Vagina (tissue), 2 donors: ENCODE data around the gene NDUFAF8. TPM values are rescaled to one million over a fixed set of nuclear protein-coding genes. Genes with fewer than 3 reads are reported as not detected.
A peak's percentile ranks its signal among the peaks of the same experiment; 100 is the strongest.

Experiments
- DNase-seq, 2 donors: peaks; one replicate each; pipeline ENCODE4 v3.0.0-alpha.2; 2017; ENCODE audit errors: extremely low spot score in 2 of 2
- H3K27ac ChIP-seq: fragments of 200-600 bp; sonication (generic); one replicate; pipeline ENCODE4 v1.5.1; 2019
- H3K27me3 ChIP-seq: fragments of 200-600 bp; sonication (generic); one replicate; pipeline ENCODE4 v1.5.1; 2019
- H3K36me3 ChIP-seq, 2 donors: fragments of 200-600 bp; sonication (generic); one replicate each; pipeline ENCODE4 v1.5.1; 2017 to 2019
- H3K4me1 ChIP-seq: fragments of 200-600 bp; sonication (generic); one replicate; pipeline ENCODE4 v1.5.1; 2019
- H3K4me3 ChIP-seq, 2 donors: fragments of 200-600 bp; sonication (generic); 1 replicate in 1 of 2; 2 replicates in 1 of 2; pipeline ENCODE4 v1.5.1; 2016 to 2019
- H3K9me3 ChIP-seq: fragments of 200-600 bp; sonication (generic); one replicate; pipeline ENCODE4 v1.5.1; 2019
- CTCF ChIP-seq, 3 experiments: fragments of 450-650 bp in 2 of 3; fragments of 200-600 bp in 1 of 3; sonication (generic) in 1 of 3; IDR thresholded peaks; one replicate each; pipeline ENCODE4 v1.5.1; 2017 to 2019; ENCODE audit warnings: antibody characterized with exemption in 3 of 3, mild to moderate bottlenecking in 2 of 3, moderate library complexity in 2 of 3
- POLR2A ChIP-seq, 2 donors: fragments of 450-650 bp; IDR thresholded peaks; one replicate each; pipeline ENCODE4 v1.6.1; 2017; ENCODE audit warnings: antibody characterized with exemption in 2 of 2, mild to moderate bottlenecking in 2 of 2, moderate library complexity in 2 of 2
- POLR2AphosphoS5 ChIP-seq, 2 donors: sonication (generic); formaldehyde crosslinking; IDR thresholded peaks; one replicate each; pipeline ENCODE4 v1.9.0; 2017; ENCODE audit warnings: antibody characterized with exemption in 2 of 2, mild to moderate bottlenecking in 2 of 2, low read depth in 1 of 2; ENCODE audit not compliant: insufficient read depth in 1 of 2
- intact Hi-C: fragments of 100-400 bp; cut with DNase I; formaldehyde crosslinking; loops from one replicate; pipeline ENCODE4 v1.15.1; 2023
- total RNA-seq: library from RNA; depleted of rRNA; stranded (reverse); fragments of >200 nt; gene quantifications from one replicate; pipeline ENCODE4 v1.2.3, GENCODE V29; 2016

NDUFAF8 gene
- total RNA-seq, 1 donor from 2014 or later = 52.5 TPM

DNA sequence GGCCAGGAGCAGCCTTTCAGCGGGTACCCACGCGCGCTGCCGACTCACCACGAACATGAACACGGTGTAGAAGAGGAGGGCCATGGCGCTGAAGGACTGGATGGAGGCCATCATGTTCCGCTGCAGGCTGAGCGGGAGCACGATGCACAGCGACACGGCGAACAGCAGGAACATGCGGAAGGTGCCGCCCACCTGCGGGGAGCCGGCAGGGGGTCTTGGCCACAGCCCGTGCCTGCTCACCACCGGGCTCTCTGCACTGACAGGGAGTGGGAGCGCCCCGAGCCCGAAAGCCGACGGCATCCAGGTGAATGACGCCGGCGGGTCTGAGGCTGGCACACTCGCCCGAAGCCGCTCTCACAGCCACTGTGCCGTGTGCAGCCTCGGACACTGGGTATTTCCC lies 43.0 kb downstream of the NDUFAF8 start:
- Histone ChIP-seq H3K9me3 (no peaks in the 10 kb centered on the region), H3K27me3 (no peaks in the 10 kb centered on the region), H3K27ac (no peak overlapping the region), H3K4me3 (no peak overlapping the region), H3K36me3 (peaks cover 0 to 40% of the 10 kb centered on the region in 2 donors), H3K4me1 (peaks cover 33% of the 10 kb centered on the region)
- intact Hi-C loops = no loop called here
- TF ChIP-seq POLR2A (IDR thresholded peaks at IDR 0.05) (no peak), CTCF (IDR thresholded peaks at IDR 0.05) (no peak), POLR2AphosphoS5 (IDR thresholded peaks at IDR 0.05; ENCODE audit: insufficient read depth in 1 of 2, low read depth in 1 of 2) (no peak)
- no peak for DNase-seq

DNA sequence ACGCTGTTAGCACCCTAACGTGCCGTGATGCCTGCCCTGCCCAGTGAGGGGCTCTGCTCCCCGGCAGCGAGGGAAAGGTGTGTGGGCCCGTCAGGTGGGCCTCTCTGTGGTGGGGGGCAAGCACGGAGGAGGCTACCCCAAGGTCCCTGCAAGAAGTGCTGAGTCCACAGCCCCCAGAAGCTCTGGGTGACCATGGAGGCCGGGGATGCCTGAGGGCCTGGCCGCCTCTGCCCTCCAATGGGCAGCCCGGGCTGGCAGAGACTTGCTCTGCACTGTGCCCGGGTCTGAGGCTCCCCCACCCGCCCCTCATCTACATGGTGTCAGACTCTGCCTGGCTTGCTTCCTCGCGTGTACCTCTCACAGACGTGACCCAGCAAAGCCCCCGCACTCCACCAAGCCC lies 43.8 kb downstream of the NDUFAF8 start:
- H3K4me3 ChIP-seq = no peak overlapping the region
- peaks cover 31% of the 10 kb centered on the region for H3K4me1 ChIP-seq
- H3K9me3 ChIP-seq = no peaks in the 10 kb centered on the region
- H3K27me3 ChIP-seq = no peaks in the 10 kb centered on the region
- no peak for DNase-seq
- H3K36me3 ChIP-seq = peaks cover 0 to 41% of the 10 kb centered on the region in 2 donors
- H3K27ac ChIP-seq = no peak overlapping the region
- intact Hi-C loops = no loop called here
- TF ChIP-seq POLR2AphosphoS5 (IDR thresholded peaks at IDR 0.05; ENCODE audit: insufficient read depth in 1 of 2, low read depth in 1 of 2) (no peak), CTCF (IDR thresholded peaks at IDR 0.05) (no peak), POLR2A (IDR thresholded peaks at IDR 0.05) (no peak)

DNA sequence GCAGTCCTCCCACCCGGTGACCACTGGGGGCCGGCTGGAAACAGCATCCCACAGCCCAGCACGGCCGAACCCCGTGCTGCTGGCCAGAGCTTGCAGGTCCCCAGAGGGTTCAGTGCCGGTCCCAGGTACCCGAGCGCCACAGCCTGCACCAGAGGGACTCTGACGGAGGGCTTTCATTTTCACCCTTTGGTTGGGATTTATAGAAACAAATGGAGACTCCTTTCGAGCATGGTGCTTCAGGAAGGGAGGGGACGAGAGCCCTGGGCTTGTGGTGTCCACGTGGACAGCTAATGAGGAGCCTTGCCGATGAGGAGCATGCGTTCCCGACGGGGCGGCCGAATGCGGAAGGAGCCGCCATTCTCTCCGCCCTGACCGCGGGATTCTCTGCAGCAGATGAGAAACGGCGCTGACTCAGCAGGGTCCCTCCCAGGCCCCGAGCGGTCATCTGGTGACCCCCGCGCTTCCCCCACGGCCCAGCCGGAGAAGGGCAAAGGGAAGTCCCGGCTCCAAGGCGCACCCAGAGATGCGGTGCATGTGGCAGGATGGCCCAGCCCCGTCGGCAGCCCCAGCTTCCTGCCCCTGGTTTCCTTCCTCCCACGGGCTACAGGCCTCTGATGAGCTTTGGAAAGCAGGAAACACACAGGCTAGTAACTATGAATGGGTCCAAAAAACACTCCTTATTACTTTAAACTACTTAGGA lies 46.2 kb downstream of the NDUFAF8 start:
- intact Hi-C loops = no loop called here
- no peak for DNase-seq
- Histone ChIP-seq H3K27ac (peak overlapping the region; percentile 59), H3K36me3 (peaks cover 0 to 36% of the 10 kb centered on the region in 2 donors), H3K9me3 (no peaks in the 10 kb centered on the region), H3K4me1 (peaks cover 28% of the 10 kb centered on the region), H3K4me3 (peak overlapping the region; percentile 23 to 36), H3K27me3 (no peaks in the 10 kb centered on the region)
- peak; percentile 20 to 64 for TF ChIP-seq POLR2AphosphoS5 (IDR thresholded peaks at IDR 0.05; ENCODE audit: insufficient read depth in 1 of 2, low read depth in 1 of 2)
- TF ChIP-seq POLR2A (IDR thresholded peaks at IDR 0.05) = no peak

DNA sequence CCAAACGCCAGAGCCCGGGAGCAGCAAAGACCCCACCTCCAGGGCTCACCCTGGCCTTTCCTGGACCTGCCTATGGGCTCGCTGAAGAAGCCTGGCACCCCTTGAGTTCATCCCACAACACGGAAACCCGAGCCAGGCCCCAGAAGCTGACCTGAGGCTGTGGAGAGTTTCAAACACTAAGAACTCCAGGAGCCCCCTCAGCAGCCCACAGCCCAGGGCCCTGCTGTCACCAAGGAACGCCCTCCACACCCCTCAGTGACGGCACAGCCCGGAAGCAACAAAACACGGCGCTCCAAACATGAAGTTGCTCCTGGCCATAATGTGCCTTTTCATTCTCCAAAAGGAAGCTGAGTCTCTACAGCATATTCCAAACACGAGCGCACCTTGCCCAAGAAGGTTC lies 46.8 kb downstream of the NDUFAF8 start:
- H3K9me3 ChIP-seq = no peaks in the 10 kb centered on the region
- peaks cover 28% of the 10 kb centered on the region for H3K4me1 ChIP-seq
- no peak for DNase-seq
- TF ChIP-seq POLR2A (IDR thresholded peaks at IDR 0.05) = no peak
- no peak for TF ChIP-seq POLR2AphosphoS5 (IDR thresholded peaks at IDR 0.05; ENCODE audit: insufficient read depth in 1 of 2, low read depth in 1 of 2)
- no peak for TF ChIP-seq CTCF (IDR thresholded peaks at IDR 0.05)
- H3K4me3 ChIP-seq = peak overlapping the region; percentile 23 to 36
- no peaks in the 10 kb centered on the region for H3K27me3 ChIP-seq
- intact Hi-C loops = no loop called here
- H3K27ac ChIP-seq = peak overlapping the region; percentile 59
- H3K36me3 ChIP-seq = peaks cover 0 to 31% of the 10 kb centered on the region in 2 donors

DNA sequence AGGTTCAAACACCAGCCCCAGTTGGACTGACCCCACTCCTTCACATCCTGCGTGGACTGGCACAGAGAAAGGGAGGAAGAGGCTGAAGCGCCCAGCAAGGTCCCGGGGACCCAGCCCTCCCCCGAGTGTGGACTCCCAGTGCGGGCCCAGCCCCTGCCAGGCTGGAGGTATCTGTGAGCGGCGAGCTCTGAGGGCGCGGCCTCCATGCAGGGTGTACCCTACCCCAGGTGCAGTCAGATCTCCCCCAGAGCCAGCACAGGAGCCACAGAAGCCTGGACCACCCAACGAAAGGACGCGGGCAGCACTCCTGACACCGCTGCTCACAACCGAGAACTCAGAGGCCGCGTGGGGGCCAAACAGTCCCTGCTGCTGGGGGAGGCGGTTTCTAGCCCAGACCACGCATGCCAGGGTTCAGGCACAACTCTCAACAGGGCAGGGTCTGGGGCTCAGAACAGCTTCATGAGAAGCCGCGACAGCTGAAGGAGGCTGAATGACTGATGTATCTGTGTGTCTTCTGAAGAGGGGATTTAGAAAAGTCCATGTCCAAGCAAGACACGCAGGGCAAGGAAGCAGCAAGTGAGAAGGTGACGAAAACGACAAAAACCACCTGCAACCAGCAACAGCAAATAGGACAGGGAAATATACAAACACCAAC lies 47.5 kb downstream of the NDUFAF8 start:
- no peak for DNase-seq
- H3K27ac ChIP-seq = no peak overlapping the region
- H3K4me1 ChIP-seq = peaks cover 30% of the 10 kb centered on the region
- H3K27me3 ChIP-seq = no peaks in the 10 kb centered on the region
- intact Hi-C loops = no loop called here
- H3K9me3 ChIP-seq = no peaks in the 10 kb centered on the region
- H3K36me3 ChIP-seq = peaks cover 0 to 28% of the 10 kb centered on the region in 2 donors
- H3K4me3 ChIP-seq = no peak overlapping the region
- TF ChIP-seq CTCF (IDR thresholded peaks at IDR 0.05) (no peak), POLR2AphosphoS5 (IDR thresholded peaks at IDR 0.05; ENCODE audit: insufficient read depth in 1 of 2, low read depth in 1 of 2) (no peak), POLR2A (IDR thresholded peaks at IDR 0.05) (no peak)
